Central memory CD4-positive, alpha-beta T cell (primary cell): ENCODE measurements around the gene TMSB10.

Experiments
- DNase-seq: peaks from one replicate; pipeline ENCODE4 v3.0.0; 2022

TMSB10 gene

GRCh38 chr2:84880645-84881521, 24.6 kb upstream of the TMSB10 start, which contains the start of gene TRABD2A:
TRABD2A (minus strand) TSS chr2:84881084; CDS start chr2:84881039, 45 bp downstream.
- DNase-seq = peak; percentile 70

GRCh38 chr2:84881581-84882413, 23.7 kb upstream of the TMSB10 start:
- peak; percentile 79 for DNase-seq

GRCh38 chr2:84882414-84882738, 23.1 kb upstream of the TMSB10 start:
- DNase-seq = no peak

GRCh38 chr2:84882775-84883550, 22.5 kb upstream of the TMSB10 start:
- no peak for DNase-seq

- DNase-seq = no peak
Observed at GRCh38 chr2:84884449-84884848, 21.0 kb upstream of the TMSB10 start.

- no peak for DNase-seq
Observed at GRCh38 chr2:84885111-84885510, 20.3 kb upstream of the TMSB10 start.

- DNase-seq = no peak
Observed at GRCh38 chr2:84886791-84887190, 18.7 kb upstream of the TMSB10 start.

GRCh38 chr2:84888401-84889276, 16.8 kb upstream of the TMSB10 start:
- DNase-seq = peak; percentile 61

- DNase-seq = no peak
Observed at GRCh38 chr2:84889332-84889731, 16.1 kb upstream of the TMSB10 start.

GRCh38 chr2:84891355-84892010, 14.0 kb upstream of the TMSB10 start:
- no peak for DNase-seq

- no peak for DNase-seq
Observed at GRCh38 chr2:84894131-84894586, 11.3 kb upstream of the TMSB10 start.

- DNase-seq = no peak
Observed at GRCh38 chr2:84894758-84895520, 10.5 kb upstream of the TMSB10 start.

GRCh38 chr2:84896567-84896966, 8.9 kb upstream of the TMSB10 start:
- DNase-seq = no peak

GRCh38 chr2:84897773-84898172, 7.7 kb upstream of the TMSB10 start:
- no peak for DNase-seq

- DNase-seq = no peak
Observed at GRCh38 chr2:84899304-84900204, 5.9 kb upstream of the TMSB10 start.

GRCh38 chr2:84900971-84901370, 4.5 kb upstream of the TMSB10 start:
- DNase-seq = no peak

GRCh38 chr2:84901593-84902120, 3.8 kb upstream of the TMSB10 start:
- no peak for DNase-seq

GRCh38 chr2:84902526-84902925, 2.9 kb upstream of the TMSB10 start:
- no peak for DNase-seq

- no peak for DNase-seq
Observed at GRCh38 chr2:84904151-84904550, 1.3 kb upstream of the TMSB10 start.
